Measurements from ENCODE around the gene ADAMTS8. TPM values are rescaled to one million over a fixed set of nuclear protein-coding genes. Genes with fewer than 3 reads are reported as not detected.

Gene ADAMTS8
- polyA plus RNA-seq, 1 of the 3 experiments (the other 2 are of a cell fraction), result not detected

- TF ChIP-seq IRF3 (IDR thresholded peaks at IDR 0.05; ENCODE audit: low read depth, low read length) (no peak), USF1 (IDR thresholded peaks at IDR 0.05; ENCODE audit: borderline replicate concordance, low read depth) (no peak), SMC3 (IDR thresholded peaks at IDR 0.05; ENCODE audit: low read depth, low read length) (no peak), GATA2 (CRISPR knock-in tag; IDR thresholded peaks at IDR 0.05) (no peak), FOSL2 (IDR thresholded peaks at IDR 0.05; ENCODE audit: borderline replicate concordance, low read depth) (no peak), RCOR1 (IDR thresholded peaks at IDR 0.05; ENCODE audit: low read length) (no peak), CTCF (IDR thresholded peaks at IDR 0.05) (no peak), ELF1 (IDR thresholded peaks at IDR 0.05) (no peak), RFX5 (IDR thresholded peaks at IDR 0.05; ENCODE audit: low read length) (no peak), NRF1 (IDR thresholded peaks at IDR 0.05; ENCODE audit: low read depth, low read length) (no peak), YY1 (IDR thresholded peaks at IDR 0.05; ENCODE audit: low read depth) (no peak)
These were observed 11.5 kb downstream of the ADAMTS8 start (continued) for GRCh38 chr11:130416906-130417305.

- CTCF ChIA-PET, result interaction anchor here (0.6 to 3.2 kb wide), 8 partner anchors 9 to 446 kb away, joined by 3 to 14 read pairs (median 4); no protein-coding TSS in a partner anchor
- DNase-seq, result no peak
- H3K4me2 ChIP-seq, result no peak overlapping the region
These were observed 11.9 kb downstream of the ADAMTS8 start for GRCh38 chr11:130416530-130416882.

More at GRCh38 chr11:130416530-130416882, 11.9 kb downstream of the ADAMTS8 start:
- H3K9me2 ChIP-seq, result no peaks in the 10 kb centered on the region
- no peaks in the 10 kb centered on the region for H4K20me1 ChIP-seq (ENCODE audit: insufficient read depth)
- no peak overlapping the region for H3K9ac ChIP-seq
- POLR2A ChIA-PET, result no interaction called here
- no peaks in the 10 kb centered on the region for H3K27me3 ChIP-seq (ENCODE audit: insufficient read depth)
- no peaks in the 10 kb centered on the region for H3K9me3 ChIP-seq
- no peaks in the 10 kb centered on the region for H3K4me1 ChIP-seq (ENCODE audit: control insufficient read depth in 1 of 2, insufficient read depth in 2 of 2, low read depth in 1 of 2, low read length in 1 of 2)
- no peaks in the 10 kb centered on the region for H3K79me2 ChIP-seq (ENCODE audit: insufficient read depth)
- no peak overlapping the region for H3K27ac ChIP-seq (ENCODE audit: low read depth in 2 of 2, low read length in 1 of 2)
- no peak overlapping the region for H3K4me3 ChIP-seq (ENCODE audit: low read depth in 2 of 2, low read length in 1 of 2)
- TF ChIP-seq RFX5 (IDR thresholded peaks at IDR 0.05; ENCODE audit: low read length) (no peak), GABPA (IDR thresholded peaks at IDR 0.05; ENCODE audit: low read depth) (no peak), SMC3 (IDR thresholded peaks at IDR 0.05; ENCODE audit: low read depth, low read length) (no peak), ZBTB33 (IDR thresholded peaks at IDR 0.05; ENCODE audit: borderline replicate concordance, low read depth) (no peak), GATA2 (CRISPR knock-in tag; IDR thresholded peaks at IDR 0.05) (no peak), POLR2AphosphoS5 (IDR thresholded peaks at IDR 0.05; ENCODE audit: low read depth, low read length) (no peak), REST (IDR thresholded peaks at IDR 0.05; ENCODE audit: low read depth, low read length) (no peak)
- WGBS (ENCODE audit: low lambda C conversion rate), result 84% methylated on average over 12 of the region's 12 CpGs
- H2AFZ ChIP-seq (ENCODE audit: low read depth), result no peak overlapping the region
- H3F3A ChIP-seq (replicated peaks; ENCODE audit: insufficient read depth), result peaks cover 11% of the 10 kb centered on the region
- no peaks in the 10 kb centered on the region for H3K36me3 ChIP-seq (replicated peaks in 1 of 2; ENCODE audit: control insufficient read depth in 1 of 2, insufficient read depth in 2 of 2, low read length in 1 of 2)
